Urinary bladder (tissue), 4 donors: Measurements from ENCODE around the gene AKAP8L. TPM values are rescaled to one million over a fixed set of nuclear protein-coding genes. Genes with fewer than 3 reads are reported as not detected.
"Not testable (repeated sequence)": the region's sequence is repeated elsewhere in the genome, so short reads cannot be mapped to it uniquely, and the experiment has no call there.

Experiments
- DNase-seq: peaks from one replicate; pipeline ENCODE4 v3.0.0-alpha.2; 2015; ENCODE audit errors: extremely low spot score
- H3K27ac ChIP-seq: one replicate; pipeline ENCODE4 v1.5.1; 2013; ENCODE audit warnings: low read depth, mild to moderate bottlenecking, moderate library complexity
- H3K36me3 ChIP-seq: one replicate; pipeline ENCODE4 v1.6.1; 2013; ENCODE audit warnings: mild to moderate bottlenecking, moderate library complexity; ENCODE audit not compliant: insufficient read depth
- H3K4me1 ChIP-seq: one replicate; pipeline ENCODE4 v1.6.1; 2013; ENCODE audit warnings: mild to moderate bottlenecking, moderate library complexity; ENCODE audit not compliant: insufficient read depth
- H3K4me3 ChIP-seq: one replicate; pipeline ENCODE4 v1.5.1; 2013; ENCODE audit warnings: low read depth, low read length
- WGBS: extraction: QIAGEN DNeasy Blood & Tissue Kit; methylation state at CpG from one replicate; pipeline ENCODE4 v1.1.7; 2013; 5-methylcytosine and 5-hydroxymethylcytosine counted together
- polyA plus RNA-seq: library from polyadenylated mRNA; stranded (reverse); fragments of 200-250 nt; gene quantifications from one replicate; pipeline ENCODE4 v1.2.3, GENCODE V29; 2013
- total RNA-seq: library from RNA; depleted of rRNA; stranded (reverse); fragments of >200 nt; gene quantifications from one replicate; pipeline ENCODE4 v1.2.3, GENCODE V29; 2014
- donor health status: healthy with polysubstance abuse.
- donor health status: healthy.

The AKAP8L gene
- total and polyA plus RNA-seq, 2 donors, result 57.3 TPM

- DNase-seq, result no peak
- H3K27ac ChIP-seq, result no peak overlapping the region
- WGBS, result 97% methylated on average over 13 of the region's 13 CpGs
- H3K4me3 ChIP-seq, result no peak overlapping the region
- H3K4me1 ChIP-seq, result no peaks in the 10 kb centered on the region
- peaks cover 12% of the 10 kb centered on the region for H3K36me3 ChIP-seq
Observed at GRCh38 chr19:15424121-15424520, 5.3 kb upstream of the AKAP8L start.

DNA sequence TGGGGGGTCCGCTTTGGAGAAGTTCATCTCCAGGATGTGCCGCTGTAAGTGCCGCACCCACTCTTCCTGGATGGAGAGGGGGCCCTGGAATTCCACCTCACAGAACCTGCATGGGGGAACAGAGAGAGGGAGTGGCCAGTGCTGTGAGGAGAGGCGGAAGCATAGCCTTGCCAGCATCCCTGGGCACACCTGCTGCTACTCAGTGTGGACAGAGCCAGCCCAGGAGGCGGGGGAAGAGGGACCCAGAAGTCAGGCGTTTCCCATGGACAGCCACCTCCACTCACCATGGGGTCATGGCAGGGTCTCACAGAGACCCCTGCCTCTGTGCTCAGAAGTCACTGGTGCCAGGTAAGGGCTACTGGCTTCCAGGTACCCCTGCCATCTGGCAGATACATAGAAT is 4.3 kb upstream of the AKAP8L start:
- 98% methylated on average over 6 of the region's 6 CpGs for WGBS
- Histone ChIP-seq H3K36me3 (peaks cover 12% of the 10 kb centered on the region), H3K4me1 (no peaks in the 10 kb centered on the region), H3K4me3 (no peak overlapping the region), H3K27ac (no peak overlapping the region)
- DNase-seq, result no peak

- Histone ChIP-seq H3K27ac (peak overlapping the region; percentile 25), H3K4me1 (no peaks in the 10 kb centered on the region), H3K4me3 (no peak overlapping the region), H3K36me3 (peaks cover 12% of the 10 kb centered on the region)
- 88% methylated on average over 22 of the region's 22 CpGs for WGBS
- DNase-seq, result no peak
Observed at GRCh38 chr19:15422296-15423075, 3.7 kb upstream of the AKAP8L start.

GRCh38 chr19:15421721-15422260 is 3.0 kb upstream of the AKAP8L start:
- WGBS, result 52% methylated on average over 15 of the region's 15 CpGs
- Histone ChIP-seq H3K36me3 (peaks cover 11% of the 10 kb centered on the region), H3K27ac (no peak overlapping the region), H3K4me1 (no peaks in the 10 kb centered on the region), H3K4me3 (no peak overlapping the region)
- no peak for DNase-seq

GRCh38 chr19:15421136-15421695 is 2.4 kb upstream of the AKAP8L start:
- no peak overlapping the region for H3K4me3 ChIP-seq
- H3K36me3 ChIP-seq, result peaks cover 7% of the 10 kb centered on the region
- H3K27ac ChIP-seq, result peak overlapping the region; percentile 27
- DNase-seq, result no peak
- H3K4me1 ChIP-seq, result no peaks in the 10 kb centered on the region
- 52% methylated on average over 12 of the region's 12 CpGs for WGBS

- no peak for DNase-seq
- Histone ChIP-seq H3K4me1 (no peaks in the 10 kb centered on the region), H3K4me3 (peak overlapping the region; percentile 29), H3K27ac (no peak overlapping the region), H3K36me3 (peaks cover 4% of the 10 kb centered on the region)
- 26% methylated on average over 16 of the region's 16 CpGs for WGBS
Observed at GRCh38 chr19:15419413-15420025, 731 bp upstream of the AKAP8L start.

- Histone ChIP-seq H3K36me3 (peaks cover 3% of the 10 kb centered on the region), H3K27ac (peak overlapping the region; percentile 60), H3K4me1 (no peaks in the 10 kb centered on the region), H3K4me3 (peak overlapping the region; percentile 86)
- no peak for DNase-seq
- under 1% methylated on average over 16 of the region's 16 CpGs for WGBS
Observed at GRCh38 chr19:15418231-15418578, 583 bp downstream of the AKAP8L start.

- Histone ChIP-seq H3K36me3 (no peaks in the 10 kb centered on the region), H3K27ac (no peak overlapping the region), H3K4me1 (no peaks in the 10 kb centered on the region), H3K4me3 (peak overlapping the region; percentile 86)
- 7% methylated on average over 9 of the region's 9 CpGs for WGBS
- no peak for DNase-seq
Observed at GRCh38 chr19:15417699-15418098, 1.1 kb downstream of the AKAP8L start.

GRCh38 chr19:15412832-15413231 is 6.0 kb downstream of the AKAP8L start:
- H3K4me1 ChIP-seq, result no peaks in the 10 kb centered on the region
- DNase-seq, result no peak
- WGBS, result 59% methylated on average over 4 of the region's 4 CpGs
- H3K4me3 ChIP-seq, result no peak overlapping the region
- no peak overlapping the region for H3K27ac ChIP-seq
- H3K36me3 ChIP-seq, result no peaks in the 10 kb centered on the region

GRCh38 chr19:15411351-15411750 is 7.4 kb downstream of the AKAP8L start:
- not testable (repeated sequence) for H3K36me3 ChIP-seq, H3K27ac ChIP-seq, H3K4me1 ChIP-seq, DNase-seq, H3K4me3 ChIP-seq
- WGBS, result 91% methylated on average over 2 of the region's 2 CpGs

DNA sequence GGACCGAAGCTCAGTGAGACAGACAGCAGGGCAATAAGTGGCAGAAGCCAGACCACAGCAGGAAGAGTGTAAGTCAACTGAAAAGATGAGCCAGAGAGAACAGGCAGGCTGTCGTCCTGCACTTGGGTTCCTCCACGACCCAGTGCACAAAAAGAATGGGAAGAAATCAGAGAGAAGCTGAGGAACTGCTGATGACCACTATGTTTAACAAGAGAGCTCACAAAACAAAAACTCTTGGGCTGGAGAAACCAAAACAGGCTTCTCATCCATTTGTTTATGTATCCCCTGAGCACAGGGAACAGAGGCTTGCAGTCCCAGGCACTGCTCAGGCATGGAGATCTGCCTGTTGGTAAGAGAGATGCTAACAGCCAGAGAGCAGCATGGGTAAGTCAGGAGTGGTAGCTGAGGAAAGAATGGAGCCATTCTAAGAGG is 14.0 kb downstream of the AKAP8L start:
- Histone ChIP-seq H3K4me1 (no peaks in the 10 kb centered on the region), H3K27ac (no peak overlapping the region), H3K36me3 (peaks cover 2% of the 10 kb centered on the region), H3K4me3 (no peak overlapping the region)
- no peak for DNase-seq
- WGBS, result 41% methylated on average over 3 of the region's 3 CpGs

DNA sequence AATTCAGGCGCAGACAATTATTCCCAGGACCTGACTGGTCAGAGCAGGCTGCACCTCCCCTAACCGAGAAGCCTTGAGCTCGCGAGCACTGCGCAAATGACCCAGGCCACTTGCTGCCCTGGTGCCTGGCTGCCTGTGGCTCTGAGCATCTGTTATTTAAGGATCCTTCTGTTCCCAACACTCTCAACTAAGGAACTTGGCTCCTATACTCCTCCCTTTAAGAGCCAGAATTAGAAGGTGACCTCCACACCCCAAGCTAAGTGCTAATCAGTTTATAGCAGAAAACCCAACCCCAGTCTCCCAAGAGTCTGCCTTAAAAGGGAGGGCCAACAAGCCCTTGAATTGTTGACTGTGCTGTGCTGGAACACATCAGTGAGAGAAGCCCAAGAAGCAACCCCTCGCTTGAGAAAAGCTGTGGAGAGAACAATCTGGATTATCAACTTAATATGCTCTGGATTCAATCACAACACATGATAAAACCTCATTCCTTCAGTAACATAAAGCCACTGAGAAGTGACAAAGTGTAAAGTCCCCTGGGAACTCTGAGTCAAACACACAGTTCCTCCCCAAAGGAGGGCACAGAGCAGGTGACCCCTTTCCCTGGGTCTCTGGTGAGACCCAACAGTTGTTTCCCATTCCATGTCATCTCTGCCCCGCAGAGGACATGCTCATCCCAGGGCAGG is 14.6 kb downstream of the AKAP8L start:
- Histone ChIP-seq H3K4me3 (no peak overlapping the region), H3K27ac (no peak overlapping the region), H3K36me3 (peaks cover 2% of the 10 kb centered on the region), H3K4me1 (no peaks in the 10 kb centered on the region)
- no peak for DNase-seq
- 52% methylated on average over 7 of the region's 7 CpGs for WGBS

- Histone ChIP-seq H3K36me3 (peaks cover 10% of the 10 kb centered on the region), H3K4me1 (no peaks in the 10 kb centered on the region), H3K4me3 (no peak overlapping the region), H3K27ac (no peak overlapping the region)
- DNase-seq, result no peak
- WGBS, result 90% methylated on average over 10 of the region's 10 CpGs
Observed at GRCh38 chr19:15403151-15403531, 15.6 kb downstream of the AKAP8L start.
